GF-D8 (cell line): Measurements from ENCODE around the gene RPL37A.

Experiments
- DNase-seq: peaks from one replicate; lab custom pipeline; 2025; lab: John Stamatoyannopoulos, UW

The RPL37A gene

GRCh38 chr2:216548901-216549331, 50.3 kb downstream of the RPL37A start:
- DNase-seq: no peak

GRCh38 chr2:216549926-216550690, 51.5 kb downstream of the RPL37A start:
- no peak for DNase-seq

- no peak for DNase-seq
Measured at GRCh38 chr2:216551234-216552068, 52.8 kb downstream of the RPL37A start.

GRCh38 chr2:216553093-216553478, 54.4 kb downstream of the RPL37A start:
- DNase-seq: no peak
